Activated CD8-positive, alpha-beta memory T cell treated with anti-CD3 and anti-CD28 coated beads for 1 hour (primary cell): ENCODE measurements around the gene IL1RAP.
"Not testable (repeated sequence)": the region's sequence is repeated elsewhere in the genome, so short reads cannot be mapped to it uniquely, and the experiment has no call there.

Experiments used
- DNase-seq, 2 donors: peaks; one replicate each; pipeline ENCODE4 v3.0.0-alpha.2; 2020; ENCODE audit warnings: low read depth in 1 of 2; ENCODE audit errors: extremely low read depth in 1 of 2

The IL1RAP gene

DNA sequence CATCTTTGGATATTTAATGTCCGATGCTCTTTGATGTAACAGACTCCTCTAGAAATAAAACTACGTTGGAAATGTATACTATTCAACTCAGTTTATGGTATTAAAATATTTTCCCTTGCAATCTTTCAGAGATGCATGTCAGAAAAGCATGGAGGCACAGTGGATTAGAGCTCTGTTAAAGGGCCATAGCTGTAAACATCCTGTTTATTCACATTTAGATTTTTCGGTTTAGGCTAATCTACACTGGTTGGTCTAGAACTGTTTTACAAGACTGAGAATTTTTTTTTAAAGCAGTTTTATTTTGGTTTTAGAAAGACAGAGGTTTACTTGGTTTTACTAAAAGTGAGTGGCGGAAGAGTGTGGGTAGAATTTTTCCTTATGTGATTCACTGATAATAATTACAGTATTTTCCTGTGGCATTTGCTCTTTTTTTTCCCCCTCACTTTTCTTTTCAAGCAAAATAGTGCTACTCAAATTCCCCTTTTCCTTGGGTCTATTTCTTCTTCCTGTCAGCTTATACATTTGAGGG is 132.1 kb downstream of the IL1RAP start:
- DNase-seq: no peak

DNA sequence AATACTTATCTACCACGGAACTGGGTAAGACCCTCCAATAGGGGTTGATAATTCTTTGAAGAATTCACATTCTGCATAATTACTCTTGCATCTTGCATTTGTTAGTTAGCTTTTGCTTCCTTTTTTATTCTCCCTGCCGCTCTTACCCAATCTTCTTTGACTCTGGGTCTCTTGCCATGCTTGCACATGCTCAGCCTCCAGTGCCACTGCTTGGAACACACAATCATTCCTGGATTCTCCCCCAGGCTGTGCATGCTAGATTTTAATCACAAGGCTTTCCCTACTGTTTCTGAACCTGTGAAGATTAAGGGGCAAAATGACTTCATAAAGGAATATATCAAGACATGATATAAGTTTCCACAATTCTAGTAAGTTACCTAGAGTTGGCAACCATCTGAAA is 133.1 kb downstream of the IL1RAP start:
- no peak for DNase-seq

DNA sequence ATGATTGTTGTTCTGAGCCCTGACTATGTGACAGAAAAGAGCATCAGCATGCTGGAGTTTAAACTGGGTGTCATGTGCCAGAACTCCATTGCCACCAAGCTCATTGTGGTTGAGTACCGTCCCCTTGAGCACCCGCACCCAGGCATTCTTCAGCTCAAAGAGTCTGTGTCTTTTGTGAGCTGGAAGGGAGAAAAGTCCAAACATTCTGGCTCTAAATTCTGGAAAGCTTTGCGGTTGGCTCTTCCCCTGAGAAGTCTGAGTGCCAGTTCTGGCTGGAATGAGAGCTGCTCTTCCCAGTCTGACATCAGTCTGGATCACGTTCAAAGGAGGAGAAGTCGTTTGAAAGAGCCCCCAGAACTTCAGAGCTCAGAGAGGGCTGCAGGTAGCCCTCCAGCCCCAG is 142.0 kb downstream of the IL1RAP start:
- no peak for DNase-seq

DNA sequence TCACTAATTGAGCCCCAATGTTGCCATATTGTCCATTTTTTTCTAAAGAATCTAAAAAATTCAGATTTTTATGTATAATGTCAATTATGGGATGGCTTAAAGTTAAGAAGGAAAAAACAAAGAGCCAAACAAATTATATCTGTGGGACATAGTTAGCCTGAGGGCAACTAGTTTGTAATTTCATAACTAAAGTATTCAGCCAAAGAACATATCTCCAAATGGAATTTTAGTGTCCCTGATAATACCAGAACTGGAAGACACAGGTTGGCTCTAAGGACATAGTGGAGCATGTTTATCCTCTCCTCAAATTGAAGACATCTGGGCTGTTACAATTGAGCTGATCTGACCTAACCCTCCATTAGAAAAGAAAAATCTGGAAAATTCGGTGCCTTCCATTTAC is 144.2 kb downstream of the IL1RAP start:
- no peak for DNase-seq

- no peak for DNase-seq
Measured at GRCh38 chr3:190666821-190667220, 152.9 kb downstream of the IL1RAP start.

- no peak for DNase-seq
Measured at GRCh38 chr3:190671658-190672057, 157.8 kb downstream of the IL1RAP start.

DNA sequence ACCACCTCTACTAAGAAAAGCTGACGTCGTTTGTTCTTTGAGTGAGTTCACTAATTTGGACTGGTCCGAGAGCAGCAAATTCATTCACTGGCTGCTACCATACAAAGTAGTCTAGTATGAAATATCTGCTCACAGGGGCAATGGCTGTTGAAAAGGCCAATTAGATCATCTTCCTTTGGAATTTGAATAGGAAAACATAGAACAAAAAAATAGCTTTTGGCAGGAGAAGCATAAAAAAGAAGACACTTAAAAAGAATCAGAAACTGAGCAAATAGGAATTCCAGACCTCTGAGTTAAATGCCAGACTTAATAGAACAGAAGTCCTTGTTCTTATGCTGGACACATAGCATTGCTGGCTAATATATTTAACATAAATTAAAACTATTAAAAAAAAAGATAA is 159.3 kb downstream of the IL1RAP start:
- no peak for DNase-seq

GRCh38 chr3:190676481-190676880 is 162.6 kb downstream of the IL1RAP start:
- no peak for DNase-seq

GRCh38 chr3:190677001-190677400 is 163.1 kb downstream of the IL1RAP start:
- DNase-seq: no peak

DNA sequence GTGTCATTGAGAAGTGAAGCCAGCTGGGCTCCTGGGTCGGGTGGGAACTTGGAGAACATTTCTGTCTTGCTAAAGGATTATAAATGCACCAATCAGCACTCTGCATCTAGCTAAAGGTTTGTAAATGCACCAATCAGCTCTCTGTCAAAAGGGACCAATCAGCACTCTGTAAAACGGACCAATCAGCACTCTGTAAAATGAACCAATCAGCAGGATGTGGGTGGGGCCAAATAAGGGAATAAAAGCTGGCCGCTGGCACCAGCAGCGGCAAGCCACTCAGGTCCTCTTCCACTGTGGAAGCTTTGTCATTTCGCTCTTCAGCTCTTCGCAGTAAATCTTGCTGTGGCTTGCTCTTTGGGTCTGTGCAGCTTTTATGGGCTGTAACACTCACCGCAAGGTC is 164.0 kb downstream of the IL1RAP start:
- not testable (repeated sequence) for DNase-seq

DNA sequence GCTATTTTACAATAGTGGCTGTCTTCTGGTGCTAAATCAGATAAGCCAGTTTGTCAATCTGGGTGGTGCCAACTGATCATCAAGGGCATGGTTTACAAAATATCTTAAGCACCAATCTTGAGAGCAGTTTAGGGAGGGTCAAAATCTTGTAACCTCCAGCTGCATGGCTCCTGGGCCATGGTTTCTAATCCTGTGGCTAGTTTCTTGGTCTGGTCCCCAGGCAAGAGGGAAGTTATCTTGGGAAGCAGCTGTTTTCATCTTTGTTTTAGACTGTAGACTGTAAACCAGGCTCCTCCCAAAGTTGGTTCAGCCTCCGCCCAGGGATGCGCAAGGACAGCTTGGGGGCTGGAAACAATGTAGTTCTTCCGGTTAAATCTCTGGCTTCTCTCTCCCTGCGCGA is 166.8 kb downstream of the IL1RAP start:
- no peak for DNase-seq

GRCh38 chr3:190684776-190685175 is 170.9 kb downstream of the IL1RAP start:
- DNase-seq: no peak

- DNase-seq: no peak
Measured at GRCh38 chr3:190686011-190686410, 172.1 kb downstream of the IL1RAP start.

GRCh38 chr3:190690246-190690645 is 176.4 kb downstream of the IL1RAP start:
- no peak for DNase-seq

GRCh38 chr3:190692256-190692655 is 178.4 kb downstream of the IL1RAP start:
- DNase-seq: no peak

GRCh38 chr3:190694335-190695001 is 180.6 kb downstream of the IL1RAP start:
- no peak for DNase-seq

DNA sequence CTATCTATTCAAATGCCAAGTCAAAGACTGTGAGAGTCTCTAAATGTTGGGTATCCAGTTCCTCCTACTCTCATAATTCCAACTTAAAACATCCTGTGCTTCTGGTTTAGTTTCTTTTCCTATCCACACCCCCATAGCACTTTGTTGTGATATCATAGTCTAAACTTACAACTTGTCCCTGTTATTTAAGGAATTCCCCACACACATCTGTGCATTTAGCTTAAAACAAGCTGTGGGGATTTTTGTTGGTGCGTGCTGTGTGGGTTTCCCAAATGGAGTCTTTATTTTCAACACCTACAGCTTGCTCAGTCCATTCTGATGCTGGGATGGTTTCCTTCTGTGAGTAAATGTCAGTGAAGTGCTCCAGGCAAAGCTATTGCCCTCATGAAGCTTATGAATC is 181.3 kb downstream of the IL1RAP start:
- no peak for DNase-seq

DNA sequence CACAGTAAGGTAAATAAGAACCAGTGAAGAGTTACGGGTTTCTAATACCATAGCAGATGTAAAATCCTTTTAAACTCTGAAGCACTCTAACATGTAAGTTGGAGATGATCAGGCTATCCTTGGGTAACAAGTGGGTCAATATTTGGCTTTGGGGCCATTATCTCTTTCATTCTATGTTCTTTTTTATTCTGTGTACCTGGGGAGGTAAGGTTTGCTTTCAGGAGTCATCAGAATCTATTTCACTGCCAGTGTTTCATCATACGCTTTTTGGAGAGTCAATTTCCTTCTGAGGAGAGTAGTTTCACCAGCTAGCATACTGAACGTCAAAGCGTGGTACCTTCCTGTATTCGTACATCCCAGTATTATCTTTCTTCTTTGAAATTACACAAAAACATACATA is 182.1 kb downstream of the IL1RAP start:
- DNase-seq: no peak

- DNase-seq: no peak
Measured at GRCh38 chr3:190696777-190697501, 183.1 kb downstream of the IL1RAP start.

- DNase-seq: no peak
Measured at GRCh38 chr3:190697502-190697830, 183.6 kb downstream of the IL1RAP start.

DNA sequence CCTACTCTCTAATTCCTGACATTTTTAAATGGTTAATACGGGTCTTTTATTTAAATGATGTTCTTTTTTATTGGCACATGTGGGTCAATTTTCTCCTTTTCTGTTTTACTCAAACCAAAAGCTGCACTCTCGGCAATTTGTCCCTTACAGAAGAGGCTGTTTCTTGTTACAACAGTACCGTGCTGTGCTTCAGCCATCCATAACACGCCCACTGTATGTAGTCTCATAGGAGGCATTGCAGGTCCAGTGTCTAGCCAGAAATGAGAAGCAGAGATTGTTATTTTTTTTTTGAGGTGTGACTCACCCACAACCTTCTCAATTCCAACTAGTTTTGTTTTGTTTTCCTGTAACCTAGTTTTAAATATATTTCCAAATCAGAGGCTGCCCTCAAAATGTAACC is 184.0 kb downstream of the IL1RAP start:
- DNase-seq: no peak

DNA sequence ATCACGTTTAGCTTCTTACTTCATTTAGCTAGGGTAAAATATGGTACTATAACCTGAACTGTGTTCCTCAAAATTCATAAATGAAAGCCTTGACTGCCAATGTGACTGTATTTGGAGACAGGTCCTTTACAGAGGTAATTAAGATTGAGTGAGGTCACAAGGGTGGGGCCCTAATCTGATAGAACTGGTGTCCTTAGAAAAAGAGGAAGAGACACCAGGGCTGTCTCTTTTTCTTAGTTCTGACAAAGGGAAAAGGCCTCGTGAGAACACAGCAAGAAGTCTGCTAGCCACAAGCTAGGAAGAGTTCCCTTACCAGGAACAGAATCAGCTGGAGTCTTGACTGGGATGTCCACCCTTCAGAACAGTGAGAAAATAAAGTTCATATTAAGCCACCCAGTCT is 185.9 kb downstream of the IL1RAP start:
- no peak for DNase-seq
